GM10266 (cell line): ENCODE measurements around the gene ICE2.

ENCODE experiments used
- DNase-seq: peaks from one replicate; pipeline ENCODE4 v3.0.0; 2012; ENCODE audit errors: extremely low spot score
- TF ChIP-seq, protein P1 (sequence below): IDR thresholded peaks from 2 replicates; pipeline ENCODE4 v1.5.1; 2012; ENCODE audit warnings: mild to moderate bottlenecking, low read depth; ENCODE audit not compliant: control insufficient read depth, insufficient read depth; ENCODE audit errors: missing control alignments

The ICE2 gene

DNA sequence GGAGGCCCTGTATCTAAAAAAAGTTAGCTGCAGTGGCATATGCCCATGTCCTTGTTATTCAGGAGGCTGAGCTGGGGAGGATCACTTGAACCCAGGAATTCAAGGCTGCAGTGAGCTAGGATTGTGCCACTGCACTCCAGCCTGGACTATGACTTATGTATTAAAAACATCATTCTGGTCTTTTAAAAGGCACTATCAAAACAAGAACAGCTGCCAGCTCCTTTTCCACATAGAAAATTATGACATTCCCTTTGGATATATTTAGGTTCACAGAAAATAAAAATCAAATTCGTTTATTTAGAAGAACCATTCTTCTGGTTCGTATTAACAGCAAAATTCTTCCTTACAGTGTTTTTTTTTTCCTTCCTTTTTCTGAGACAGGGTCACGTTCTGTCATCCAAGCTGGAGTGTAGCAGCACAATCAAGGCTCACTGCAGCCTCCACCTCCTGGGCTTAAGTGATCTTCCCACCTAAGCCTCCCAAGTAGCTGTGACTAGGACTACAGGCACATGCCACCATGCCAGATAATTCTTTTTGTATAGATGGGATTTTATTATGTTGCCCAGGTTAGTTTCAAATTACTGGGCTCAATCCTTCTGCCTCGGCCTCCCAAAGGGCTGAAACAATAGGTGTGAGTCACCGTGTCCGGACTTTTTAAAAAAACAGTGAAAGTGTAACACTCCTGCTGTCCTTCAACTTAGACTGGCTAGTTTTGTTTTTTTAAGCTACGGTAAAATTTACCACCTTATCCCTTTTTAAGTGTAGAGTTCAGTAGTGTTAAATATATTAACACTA is 13.9 kb downstream of the ICE2 start:
- TF ChIP-seq, protein P1, sequence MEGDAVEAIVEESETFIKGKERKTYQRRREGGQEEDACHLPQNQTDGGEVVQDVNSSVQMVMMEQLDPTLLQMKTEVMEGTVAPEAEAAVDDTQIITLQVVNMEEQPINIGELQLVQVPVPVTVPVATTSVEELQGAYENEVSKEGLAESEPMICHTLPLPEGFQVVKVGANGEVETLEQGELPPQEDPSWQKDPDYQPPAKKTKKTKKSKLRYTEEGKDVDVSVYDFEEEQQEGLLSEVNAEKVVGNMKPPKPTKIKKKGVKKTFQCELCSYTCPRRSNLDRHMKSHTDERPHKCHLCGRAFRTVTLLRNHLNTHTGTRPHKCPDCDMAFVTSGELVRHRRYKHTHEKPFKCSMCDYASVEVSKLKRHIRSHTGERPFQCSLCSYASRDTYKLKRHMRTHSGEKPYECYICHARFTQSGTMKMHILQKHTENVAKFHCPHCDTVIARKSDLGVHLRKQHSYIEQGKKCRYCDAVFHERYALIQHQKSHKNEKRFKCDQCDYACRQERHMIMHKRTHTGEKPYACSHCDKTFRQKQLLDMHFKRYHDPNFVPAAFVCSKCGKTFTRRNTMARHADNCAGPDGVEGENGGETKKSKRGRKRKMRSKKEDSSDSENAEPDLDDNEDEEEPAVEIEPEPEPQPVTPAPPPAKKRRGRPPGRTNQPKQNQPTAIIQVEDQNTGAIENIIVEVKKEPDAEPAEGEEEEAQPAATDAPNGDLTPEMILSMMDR, result no peak
- no peak for DNase-seq

DNA sequence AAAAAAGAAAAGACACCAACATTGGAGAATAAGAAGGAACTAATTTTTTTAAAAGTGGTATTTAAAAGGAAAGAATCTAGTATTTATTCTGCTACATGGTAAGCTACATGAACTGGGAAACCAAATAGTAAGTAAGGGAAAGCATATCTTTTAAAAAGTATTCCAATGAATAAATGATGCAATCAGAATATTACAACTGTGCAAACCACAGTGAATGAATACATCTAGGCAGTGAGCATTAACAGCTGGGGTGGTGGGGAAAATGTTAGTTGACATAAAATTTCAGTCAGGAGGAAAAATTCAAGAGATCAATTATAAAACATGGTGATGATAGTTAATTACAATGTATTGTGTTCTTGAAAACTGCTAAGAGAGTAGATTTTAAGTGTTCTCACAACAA is 16.9 kb downstream of the ICE2 start:
- DNase-seq, result no peak
- TF ChIP-seq, protein P1, result no peak

DNA sequence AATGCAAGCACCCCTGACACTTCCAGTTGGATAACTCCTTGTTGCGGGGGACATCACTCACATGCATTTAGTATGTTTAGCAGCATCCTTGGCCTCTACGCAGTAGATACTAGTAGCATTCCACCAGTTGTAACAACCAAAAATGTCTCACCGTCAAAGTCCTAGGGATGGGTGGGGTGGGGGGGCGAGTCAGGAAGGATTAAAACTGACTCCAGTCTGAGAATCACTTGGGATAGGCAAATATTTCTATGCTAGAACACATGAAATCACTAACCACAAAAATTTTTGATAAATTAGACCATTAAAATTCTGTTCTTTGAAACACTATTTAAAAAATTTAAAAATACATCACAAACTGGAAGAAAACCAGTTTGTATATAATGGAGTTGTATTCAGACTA is 18.0 kb downstream of the ICE2 start:
- TF ChIP-seq, protein P1, result no peak
- DNase-seq, result no peak

DNA sequence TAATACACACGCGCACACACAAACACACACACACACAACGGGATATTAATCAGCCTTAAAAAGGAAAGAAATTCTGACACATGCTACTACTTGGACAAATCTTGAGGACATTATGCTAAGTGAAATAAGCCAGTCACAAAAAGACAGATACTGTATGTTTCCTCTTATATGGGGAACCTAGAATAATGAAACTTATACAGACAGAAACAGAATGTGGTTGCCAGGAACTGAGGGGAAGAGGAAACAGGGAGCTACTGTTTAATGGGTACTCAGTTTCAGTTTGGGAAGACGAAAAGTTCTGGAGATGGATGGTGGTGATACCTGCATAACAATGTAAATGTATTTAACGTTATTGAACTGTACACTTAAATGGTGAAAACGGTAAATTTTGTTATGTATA is 20.2 kb downstream of the ICE2 start:
- DNase-seq, result no peak
- TF ChIP-seq, protein P1, result no peak

DNA sequence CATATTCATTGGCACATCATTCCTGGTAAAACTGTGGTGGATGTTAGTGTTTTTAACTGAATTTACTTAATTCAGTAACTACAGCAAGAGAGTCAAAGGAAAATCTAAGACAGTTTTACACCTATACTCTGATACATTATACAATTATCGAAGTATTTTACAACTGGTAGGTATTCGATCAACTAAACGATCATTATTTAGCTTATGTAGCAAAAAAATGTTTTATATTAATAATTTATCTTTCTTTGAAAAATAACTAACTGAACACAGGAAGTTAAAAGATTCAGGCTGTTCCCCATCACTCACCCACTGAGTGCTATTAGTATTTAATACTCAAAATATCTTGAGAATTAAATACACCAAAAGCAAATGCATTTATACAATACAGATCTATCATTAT is 21.0 kb downstream of the ICE2 start:
- DNase-seq, result no peak
- TF ChIP-seq, protein P1, result no peak

DNA sequence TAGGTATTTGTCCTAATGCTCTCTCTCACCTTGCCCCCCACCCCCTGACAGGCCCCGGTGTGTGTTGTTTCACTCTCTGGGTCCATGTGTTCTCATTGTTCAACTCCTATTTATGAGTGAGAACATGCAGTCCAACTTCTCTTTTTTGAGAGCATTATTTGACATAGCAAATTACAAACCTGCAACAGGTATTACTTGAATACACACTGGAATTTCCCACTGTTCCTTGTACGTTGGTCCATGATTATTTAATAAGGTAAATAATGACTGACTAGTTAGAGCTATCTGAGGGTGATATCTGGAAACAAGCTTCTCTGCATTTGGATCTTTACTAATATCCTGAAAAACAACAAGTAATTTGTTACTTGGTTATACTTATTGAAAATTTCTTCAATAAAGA is 24.1 kb downstream of the ICE2 start:
- DNase-seq, result no peak
- TF ChIP-seq, protein P1, result no peak

DNA sequence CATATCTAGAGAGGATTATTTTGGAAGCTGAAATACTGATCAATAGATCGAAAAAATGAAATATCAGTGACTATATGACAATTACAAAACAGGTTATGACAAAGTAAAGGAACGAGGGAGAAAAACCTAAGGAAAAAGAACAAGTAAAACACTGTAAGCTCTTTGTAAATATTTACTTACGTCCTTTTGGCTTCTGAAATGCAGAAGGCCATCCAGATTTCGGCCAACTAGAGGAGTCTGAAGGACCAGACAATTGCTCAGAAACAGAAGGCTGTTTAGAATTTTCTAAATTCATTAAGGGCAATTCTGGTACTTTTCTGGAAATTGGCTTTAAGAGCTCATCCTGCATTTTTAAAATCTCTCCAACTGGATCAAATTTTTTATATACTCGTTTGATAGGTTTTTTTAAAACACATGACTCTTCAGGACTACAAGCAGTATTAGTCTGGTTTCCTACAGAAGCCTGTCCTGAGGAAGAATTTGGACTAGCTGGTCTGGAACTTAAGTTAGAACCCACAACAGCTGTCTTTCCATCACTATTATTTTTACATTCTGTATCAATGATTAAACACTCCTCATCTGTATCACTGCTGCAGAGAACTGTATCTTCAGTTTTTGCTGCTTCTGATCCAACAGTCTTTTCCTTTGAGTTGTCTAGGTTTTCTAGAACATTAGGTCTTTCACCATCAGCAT is 30.1 kb downstream of the ICE2 start:
- TF ChIP-seq, protein P1, result no peak
- DNase-seq, result no peak
